ENCODE data around the gene LRRC61. TPM values are rescaled to one million over a fixed set of nuclear protein-coding genes. Genes with fewer than 3 reads are reported as not detected.

Gene LRRC61
- total and polyA plus RNA-seq, 2 of the 13 experiments (the other 11 are each of a cell fraction or from before 2014, with no cell fraction given) = 33.0 to 34.8 TPM

DNA sequence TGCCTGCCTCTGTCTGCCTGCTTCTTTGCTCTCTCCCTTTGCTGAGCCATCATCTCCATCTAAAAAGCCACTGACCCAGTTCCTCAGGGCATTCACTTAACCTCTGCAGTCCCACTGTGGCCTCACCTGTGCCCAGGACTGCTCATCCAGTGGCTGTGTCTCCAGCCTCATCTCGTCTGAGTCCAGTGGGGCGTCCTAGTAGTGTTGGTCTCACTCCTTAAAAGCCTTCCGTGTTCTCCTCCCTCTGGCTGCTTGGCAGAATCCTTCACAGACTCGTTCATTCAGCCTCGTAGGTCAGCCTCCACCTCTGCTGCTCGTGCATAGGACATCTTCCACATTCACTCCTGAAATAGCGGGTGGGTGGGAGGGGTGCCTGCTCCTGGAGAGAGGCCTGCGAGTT, 11.0 kb downstream of the LRRC61 start:
- 97% methylated on average over 7 of the region's 8 CpGs for WGBS (ENCODE audit: low lambda C conversion rate)

More for the DNA sequence above, 11.0 kb downstream of the LRRC61 start:
- no peaks in the 10 kb centered on the region for H3K79me2 ChIP-seq (ENCODE audit: insufficient read depth, low read length)
- BruUV-seq (replicated peaks) = no TSS peak
- no peak overlapping the region for H3K4me2 ChIP-seq (ENCODE audit: low read depth, low read length)
- no peak for ATAC-seq
- in situ Hi-C loops (cut with HindIII; ENCODE audit: extremely low pct_ligation_motif_present, low pct_unique_long_range_greater_than_20kb) (no loop called here), intact Hi-C loops (cut with micrococcal nuclease; ENCODE audit: unreplicated experiment) (no loop called here)
- H3K9me3 ChIP-seq (ENCODE audit: low read length) = no peaks in the 10 kb centered on the region
- H3K27ac ChIP-seq (ENCODE audit: extremely low read length, insufficient read depth, low read length) = no peak overlapping the region
- no peak overlapping the region for H2AFZ ChIP-seq (ENCODE audit: low read length)
- no peak for FAIRE-seq
- H3K9ac ChIP-seq (ENCODE audit: insufficient read depth, low read depth, low read length) = no peak overlapping the region
- H4K20me1 ChIP-seq (ENCODE audit: insufficient read depth, low read length) = peaks cover 4% of the 10 kb centered on the region; the same call in 1 of the 2 replicates
- H3K27me3 ChIP-seq (ENCODE audit: control insufficient read depth in 1 of 2, insufficient read depth in 2 of 2, low read length in 2 of 2) = no peaks in the 10 kb centered on the region
- TF ChIP-seq KAT2B (IDR thresholded peaks at IDR 0.05; ENCODE audit: borderline replicate concordance, low read depth, low read length) (no peak), SAP130 (CRISPR knock-in tag; IDR thresholded peaks at IDR 0.05; ENCODE audit: low read depth) (no peak), ZNF513 (CRISPR knock-in tag; conservative IDR thresholded peaks at IDR 0.05) (no peak), ZNF263 (CRISPR knock-in tag; IDR thresholded peaks at IDR 0.05) (no peak), NAIF1 (CRISPR knock-in tag; IDR thresholded peaks at IDR 0.05; ENCODE audit: borderline replicate concordance) (no peak), HIC2 (CRISPR knock-in tag; IDR thresholded peaks at IDR 0.05; ENCODE audit: low read depth) (no peak), FOXJ3 (CRISPR knock-in tag; IDR thresholded peaks at IDR 0.05; ENCODE audit: borderline replicate concordance) (no peak), EHMT2 (IDR thresholded peaks at IDR 0.05; ENCODE audit: borderline replicate concordance, low read depth, low read length) (no peak)
- TF ChIP-seq, protein P1, sequence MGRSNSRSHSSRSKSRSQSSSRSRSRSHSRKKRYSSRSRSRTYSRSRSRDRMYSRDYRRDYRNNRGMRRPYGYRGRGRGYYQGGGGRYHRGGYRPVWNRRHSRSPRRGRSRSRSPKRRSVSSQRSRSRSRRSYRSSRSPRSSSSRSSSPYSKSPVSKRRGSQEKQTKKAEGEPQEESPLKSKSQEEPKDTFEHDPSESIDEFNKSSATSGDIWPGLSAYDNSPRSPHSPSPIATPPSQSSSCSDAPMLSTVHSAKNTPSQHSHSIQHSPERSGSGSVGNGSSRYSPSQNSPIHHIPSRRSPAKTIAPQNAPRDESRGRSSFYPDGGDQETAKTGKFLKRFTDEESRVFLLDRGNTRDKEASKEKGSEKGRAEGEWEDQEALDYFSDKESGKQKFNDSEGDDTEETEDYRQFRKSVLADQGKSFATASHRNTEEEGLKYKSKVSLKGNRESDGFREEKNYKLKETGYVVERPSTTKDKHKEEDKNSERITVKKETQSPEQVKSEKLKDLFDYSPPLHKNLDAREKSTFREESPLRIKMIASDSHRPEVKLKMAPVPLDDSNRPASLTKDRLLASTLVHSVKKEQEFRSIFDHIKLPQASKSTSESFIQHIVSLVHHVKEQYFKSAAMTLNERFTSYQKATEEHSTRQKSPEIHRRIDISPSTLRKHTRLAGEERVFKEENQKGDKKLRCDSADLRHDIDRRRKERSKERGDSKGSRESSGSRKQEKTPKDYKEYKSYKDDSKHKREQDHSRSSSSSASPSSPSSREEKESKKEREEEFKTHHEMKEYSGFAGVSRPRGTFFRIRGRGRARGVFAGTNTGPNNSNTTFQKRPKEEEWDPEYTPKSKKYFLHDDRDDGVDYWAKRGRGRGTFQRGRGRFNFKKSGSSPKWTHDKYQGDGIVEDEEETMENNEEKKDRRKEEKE (IDR thresholded peaks at IDR 0.05) = no peak
- H3K4me3 ChIP-seq (replicated peaks in 1 of 3; ENCODE audit: insufficient read depth in 1 of 3, low read depth in 2 of 3, low read length in 3 of 3) = no peak overlapping the region
- DNase-seq (ENCODE audit: low spot score) = no peak
- peaks cover 16 to 38% of the 10 kb centered on the region in 2 experiments for H3K36me3 ChIP-seq (replicated peaks in 1 of 2; ENCODE audit: control insufficient read depth in 1 of 2, insufficient read depth in 2 of 2, low read length in 2 of 2)
- CTCF ChIA-PET (ENCODE audit: low intra/inter-chr PET ratio, low total read pairs) = no interaction called here
- H3K4me1 ChIP-seq (ENCODE audit: insufficient read depth, low read length) = peaks cover 4% of the 10 kb centered on the region
- POLR2A ChIA-PET = interaction anchor here (1.2 kb wide), 1 partner anchor 35 kb away, joined by 5 read pairs; the partner anchor contains the start of gene REPIN1

Measured in HepG2 (cell line).